Measurements from ENCODE around the gene ANKS1B. TPM values are rescaled to one million over a fixed set of nuclear protein-coding genes. Genes with fewer than 3 reads are reported as not detected.
A peak's percentile ranks its signal among the peaks of the same experiment; 100 is the strongest.

ANKS1B gene
- total RNA-seq, 8 experiments from 2014 or later = 4.4 to 49.1 (median 14.2) TPM

DNA sequence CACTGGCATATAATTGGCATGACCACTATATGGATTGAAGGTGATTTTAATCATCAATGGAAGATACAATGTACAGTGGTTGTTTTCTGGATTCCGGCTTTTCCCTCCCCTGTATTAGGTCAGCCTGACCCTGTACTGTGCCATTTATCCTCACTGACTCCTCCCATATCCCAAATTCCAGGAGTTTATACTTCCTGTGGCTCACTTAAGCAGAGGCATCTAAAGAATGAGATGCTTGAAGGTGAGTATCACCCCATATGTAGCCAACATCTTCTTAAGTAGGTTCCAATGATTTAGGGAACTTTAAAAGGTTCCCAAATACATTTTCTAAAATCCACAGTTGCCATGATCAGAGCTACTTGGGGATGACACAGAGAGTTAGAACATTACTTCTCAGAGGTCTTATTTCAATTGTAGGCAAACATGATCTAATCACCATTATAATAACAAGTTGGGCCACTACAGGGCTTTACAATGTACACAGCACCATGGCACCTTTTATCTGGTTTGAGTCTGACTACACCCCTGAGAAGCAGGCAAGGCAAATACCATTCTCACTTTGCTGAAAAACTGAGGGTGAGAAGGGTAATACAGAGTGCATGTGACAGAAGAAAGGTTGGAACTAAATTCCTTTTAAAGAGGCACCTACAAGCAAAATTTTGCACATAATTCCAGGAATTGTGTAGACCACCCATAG lies 549.5 kb downstream of the ANKS1B start:
- H3K4me3 ChIP-seq = no peak overlapping the region
- peak in 1 of 8 experiments; percentile 38 for ATAC-seq (replicated peaks in 6 of 8)
- in situ Hi-C loops (cut with MboI; ENCODE audit: low pct_unique_long_range_greater_than_20kb in 2 of 9, low sequenced_read_pairs in 9 of 9, unreplicated experiment in 9 of 9) = no loop called here

DNA sequence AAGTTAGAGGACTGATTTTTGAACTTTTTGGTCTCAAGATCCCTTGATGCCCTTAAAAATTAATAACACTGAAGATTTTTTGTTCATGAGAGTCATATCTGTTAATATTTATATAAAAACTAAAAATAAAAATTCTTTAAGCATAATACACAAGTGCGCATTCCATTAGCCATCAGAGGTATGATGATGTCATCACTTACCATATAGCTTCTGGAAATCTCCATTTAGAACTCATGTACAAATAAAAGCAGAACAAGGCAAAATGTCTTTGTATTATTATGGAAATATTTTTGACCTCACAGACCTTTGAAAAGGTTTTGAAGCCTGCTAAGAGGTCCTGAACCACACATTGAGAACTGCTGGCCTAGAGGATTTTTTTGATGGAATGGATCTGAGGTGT lies 551.6 kb downstream of the ANKS1B start:
- in situ Hi-C loops (cut with MboI; ENCODE audit: low pct_unique_long_range_greater_than_20kb in 2 of 9, low sequenced_read_pairs in 9 of 9, unreplicated experiment in 9 of 9) = no loop called here
- H3K27ac ChIP-seq = no peak overlapping the region
- no peak for ATAC-seq (replicated peaks in 6 of 8)
- H3K4me3 ChIP-seq = no peak overlapping the region
- 71 to 100% (median 90%) methylated on average over 1 of the region's 1 CpG; no CpG with 5 or more reads in 2 of the 10 experiments for WGBS, 10 experiments
- H3K4me1 ChIP-seq (replicated peaks in 1 of 2) = no peaks in the 10 kb centered on the region

More for the DNA sequence above, 549.5 kb downstream of the ANKS1B start:
- Histone ChIP-seq H3K27ac (no peak overlapping the region), H3K4me1 (replicated peaks in 1 of 2) (no peaks in the 10 kb centered on the region)
- WGBS, 10 experiments = 0 to 100% (median 90%) methylated on average over 1 of the region's 1 CpG

- Histone ChIP-seq H3K27ac (no peak overlapping the region), H3K4me1 (replicated peaks in 1 of 2) (no peaks in the 10 kb centered on the region), H3K4me3 (no peak overlapping the region)
- WGBS, 10 experiments = 0 to 100% (median 70%) methylated on average over 1 to 2 of the region's 2 CpGs; no CpG with 5 or more reads in 1 of the 10 experiments
- in situ Hi-C loops (cut with MboI; ENCODE audit: low pct_unique_long_range_greater_than_20kb in 2 of 9, low sequenced_read_pairs in 9 of 9, unreplicated experiment in 9 of 9) = no loop called here
- peak in 2 of 8 experiments; percentile 50 to 51 for ATAC-seq (replicated peaks in 6 of 8)
Observed at GRCh38 chr12:99431203-99431602, 553.5 kb downstream of the ANKS1B start.

DNA sequence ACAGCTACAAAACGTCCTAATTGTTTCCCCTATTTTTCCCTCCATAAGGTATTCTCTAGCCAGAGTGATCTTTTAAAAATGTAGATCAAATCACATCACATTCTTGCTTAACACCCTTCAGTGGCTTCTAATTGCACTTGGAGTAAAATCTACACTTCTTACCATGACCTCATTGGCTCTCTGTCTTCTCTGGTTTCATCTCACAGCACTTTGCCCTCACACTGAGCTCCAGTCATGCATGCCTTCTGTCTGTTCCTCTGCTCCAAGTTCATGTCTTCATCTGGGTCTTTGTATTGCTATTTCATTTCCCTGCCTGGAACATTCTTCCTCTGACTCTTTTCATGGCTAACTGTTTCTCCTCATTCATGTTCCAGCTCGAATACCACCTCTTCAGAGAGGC lies 557.6 kb downstream of the ANKS1B start:
- Histone ChIP-seq H3K27ac (no peak overlapping the region), H3K4me1 (replicated peaks in 1 of 2) (no peaks in the 10 kb centered on the region), H3K4me3 (no peak overlapping the region)
- WGBS, 10 experiments = 6 to 82% (median 50%) methylated on average over 1 to 2 of the region's 2 CpGs; no CpG with 5 or more reads in 1 of the 10 experiments
- ATAC-seq (replicated peaks in 6 of 8) = peak in 1 of 8 experiments; percentile 40
- in situ Hi-C loops (cut with MboI; ENCODE audit: low pct_unique_long_range_greater_than_20kb in 2 of 9, low sequenced_read_pairs in 9 of 9, unreplicated experiment in 9 of 9) = no loop called here

- Histone ChIP-seq H3K27ac (no peak overlapping the region), H3K4me3 (no peak overlapping the region), H3K4me1 (replicated peaks in 1 of 2) (no peaks in the 10 kb centered on the region)
- 0 to 100% (median 54%) methylated on average over 1 to 3 of the region's 3 CpGs for WGBS, 10 experiments
- in situ Hi-C loops (cut with MboI; ENCODE audit: low pct_unique_long_range_greater_than_20kb in 2 of 9, low sequenced_read_pairs in 9 of 9, unreplicated experiment in 9 of 9) = no loop called here
- ATAC-seq (replicated peaks in 6 of 8) = no peak
Observed at GRCh38 chr12:99418379-99418778, 566.4 kb downstream of the ANKS1B start.

GRCh38 chr12:99413751-99414150 lies 571.0 kb downstream of the ANKS1B start:
- Histone ChIP-seq H3K4me3 (no peak overlapping the region), H3K4me1 (replicated peaks in 1 of 2) (no peaks in the 10 kb centered on the region), H3K27ac (no peak overlapping the region)
- WGBS, 10 experiments = 4 to 83% (median 47%) methylated on average over 1 to 3 of the region's 3 CpGs; no CpG with 5 or more reads in 6 of the 10 experiments
- no peak for ATAC-seq (replicated peaks in 6 of 8)
- in situ Hi-C loops (cut with MboI; ENCODE audit: low pct_unique_long_range_greater_than_20kb in 2 of 9, low sequenced_read_pairs in 9 of 9, unreplicated experiment in 9 of 9) = no loop called here

- H3K4me3 ChIP-seq = no peak overlapping the region
- no peak overlapping the region for H3K27ac ChIP-seq
- no peak for ATAC-seq (replicated peaks in 6 of 8)
- H3K4me1 ChIP-seq (replicated peaks in 1 of 2) = no peaks in the 10 kb centered on the region
- in situ Hi-C loops (cut with MboI; ENCODE audit: low pct_unique_long_range_greater_than_20kb in 2 of 9, low sequenced_read_pairs in 9 of 9, unreplicated experiment in 9 of 9) = loop anchor here in 2 of 9 experiments (25.0 kb wide), 3 partner anchors 219 to 369 kb away; no protein-coding TSS in a partner anchor
Observed at GRCh38 chr12:99393763-99394162, 591.0 kb downstream of the ANKS1B start.

GRCh38 chr12:99392091-99392850 lies 592.5 kb downstream of the ANKS1B start:
- Histone ChIP-seq H3K4me3 (no peak overlapping the region), H3K4me1 (replicated peaks in 1 of 2) (no peaks in the 10 kb centered on the region), H3K27ac (no peak overlapping the region)
- in situ Hi-C loops (cut with MboI; ENCODE audit: low pct_unique_long_range_greater_than_20kb in 2 of 9, low sequenced_read_pairs in 9 of 9, unreplicated experiment in 9 of 9) = loop anchor here in 2 of 9 experiments (25.0 kb wide), 3 partner anchors 220 to 370 kb away; no protein-coding TSS in a partner anchor
- no peak for ATAC-seq (replicated peaks in 6 of 8)
- WGBS, 10 experiments = 12 to 97% (median 80%) methylated on average over 1 to 6 of the region's 6 CpGs; no CpG with 5 or more reads in 1 of the 10 experiments

DNA sequence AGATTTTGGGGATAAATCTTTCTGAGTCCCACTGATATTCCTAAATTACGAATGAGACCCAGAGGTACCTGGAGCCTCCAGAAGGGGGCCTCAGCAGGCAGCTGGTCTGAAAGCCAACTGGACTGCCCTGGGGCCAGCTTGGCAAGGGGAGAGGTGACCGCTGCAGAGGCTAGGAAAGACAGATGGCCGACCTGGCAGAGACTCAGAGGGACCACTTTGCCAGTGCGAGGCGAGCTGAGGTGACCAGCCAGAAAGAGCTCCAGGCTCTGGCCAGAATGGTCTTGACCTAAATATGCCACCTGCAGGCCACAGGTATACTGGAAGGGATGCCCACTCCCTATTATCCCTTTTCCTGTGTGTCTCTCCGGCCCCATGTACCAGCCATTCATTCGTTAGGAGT lies 594.0 kb downstream of the ANKS1B start:
- WGBS, 10 experiments = 40 to 93% (median 69%) methylated on average over 1 to 4 of the region's 7 CpGs; no CpG with 5 or more reads in 3 of the 10 experiments
- in situ Hi-C loops (cut with MboI; ENCODE audit: low pct_unique_long_range_greater_than_20kb in 2 of 9, low sequenced_read_pairs in 9 of 9, unreplicated experiment in 9 of 9) = loop anchor here in 2 of 9 experiments (25.0 kb wide), 3 partner anchors 222 to 372 kb away; no protein-coding TSS in a partner anchor
- Histone ChIP-seq H3K4me1 (replicated peaks in 1 of 2) (no peaks in the 10 kb centered on the region), H3K4me3 (no peak overlapping the region), H3K27ac (no peak overlapping the region)
- ATAC-seq (replicated peaks in 6 of 8) = peak in 1 of 8 experiments; percentile 57

DNA sequence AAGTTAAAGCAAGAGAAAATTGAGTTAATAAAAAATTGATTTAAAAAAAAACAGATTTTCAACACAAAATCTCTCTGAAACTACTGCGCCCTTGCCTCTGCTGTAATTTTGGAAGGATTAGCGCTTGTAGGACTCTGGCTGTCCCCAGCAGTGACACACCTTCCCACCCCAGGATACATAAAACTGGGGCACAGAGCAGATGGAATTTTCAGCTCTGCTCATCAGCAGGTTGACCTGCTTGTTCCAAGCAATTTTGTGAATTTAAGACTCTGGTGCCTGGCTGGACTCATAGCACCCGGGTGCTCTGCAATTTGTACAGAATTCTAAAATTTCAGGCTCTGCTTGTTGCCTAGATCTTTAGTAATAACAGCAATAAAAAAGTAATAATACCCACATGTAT lies 595.0 kb downstream of the ANKS1B start:
- Histone ChIP-seq H3K4me1 (replicated peaks in 1 of 2) (no peaks in the 10 kb centered on the region), H3K4me3 (no peak overlapping the region), H3K27ac (no peak overlapping the region)
- in situ Hi-C loops (cut with MboI; ENCODE audit: low pct_unique_long_range_greater_than_20kb in 2 of 9, low sequenced_read_pairs in 9 of 9, unreplicated experiment in 9 of 9) = loop anchor here in 2 of 9 experiments (25.0 kb wide), 3 partner anchors 223 to 373 kb away; no protein-coding TSS in a partner anchor
- WGBS, 10 experiments = 48 to 100% (median 94%) methylated on average over 1 to 3 of the region's 3 CpGs
- no peak for ATAC-seq (replicated peaks in 6 of 8)

DNA sequence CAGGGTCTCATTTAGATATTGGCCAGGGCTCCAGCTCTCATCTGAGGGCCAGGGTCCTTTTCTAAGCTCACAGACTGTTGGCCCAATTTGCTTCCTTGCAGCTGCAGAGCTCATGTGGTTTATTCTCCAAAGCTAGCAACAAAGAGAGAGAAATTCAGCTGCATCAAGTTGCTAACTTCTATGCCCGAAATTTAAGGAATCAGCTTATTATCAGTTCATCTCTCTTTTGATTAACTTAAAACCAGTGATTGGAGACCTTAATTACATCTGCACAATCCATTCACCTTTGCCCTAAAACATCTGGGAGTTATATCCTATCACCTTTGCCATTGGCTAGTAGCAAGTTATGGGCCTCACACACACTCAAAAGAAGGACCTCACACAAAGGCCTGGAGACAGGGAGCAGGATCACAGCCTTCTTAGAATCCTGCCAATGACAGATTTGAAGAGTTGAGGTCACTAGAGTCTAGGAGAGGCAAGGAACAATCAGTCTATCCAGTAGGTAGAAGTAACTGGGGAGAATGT lies 596.0 kb downstream of the ANKS1B start:
- ATAC-seq (replicated peaks in 6 of 8) = no peak
- in situ Hi-C loops (cut with MboI; ENCODE audit: low pct_unique_long_range_greater_than_20kb in 2 of 9, low sequenced_read_pairs in 9 of 9, unreplicated experiment in 9 of 9) = loop anchor here in 2 of 9 experiments (25.0 kb wide), 3 partner anchors 224 to 374 kb away; no protein-coding TSS in a partner anchor
- Histone ChIP-seq H3K4me3 (no peak overlapping the region), H3K4me1 (replicated peaks in 1 of 2) (no peaks in the 10 kb centered on the region), H3K27ac (no peak overlapping the region)
- WGBS, 10 experiments = 0 to 71% (median 38%) methylated on average over 1 of the region's 1 CpG; no CpG with 5 or more reads in 5 of the 10 experiments

DNA sequence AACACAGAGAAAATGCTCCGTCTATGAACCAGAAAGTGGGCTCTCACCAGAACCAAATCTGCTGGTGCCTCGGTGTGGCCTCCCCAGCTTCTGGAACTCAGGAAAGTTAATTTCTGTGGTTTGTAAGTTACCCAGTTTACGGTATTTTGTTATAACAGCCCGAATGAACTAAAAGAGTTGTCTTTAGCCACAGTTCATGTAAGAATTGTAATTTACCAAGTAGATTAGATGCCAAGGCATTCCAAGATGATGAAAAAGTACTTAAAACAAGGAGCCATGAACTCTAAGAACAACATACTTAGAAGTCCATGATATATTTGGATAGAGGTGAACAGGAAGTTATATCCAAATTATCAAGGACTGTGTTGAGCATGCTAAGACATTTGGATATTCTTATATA lies 597.1 kb downstream of the ANKS1B start:
- Histone ChIP-seq H3K4me3 (no peak overlapping the region), H3K4me1 (replicated peaks in 1 of 2) (no peaks in the 10 kb centered on the region), H3K27ac (no peak overlapping the region)
- 76 to 100% (median 92%) methylated on average over 1 to 4 of the region's 4 CpGs; no CpG with 5 or more reads in 3 of the 10 experiments for WGBS, 10 experiments
- ATAC-seq (replicated peaks in 6 of 8) = no peak
- in situ Hi-C loops (cut with MboI; ENCODE audit: low pct_unique_long_range_greater_than_20kb in 2 of 9, low sequenced_read_pairs in 9 of 9, unreplicated experiment in 9 of 9) = loop anchor here in 2 of 9 experiments (25.0 kb wide), 3 partner anchors 225 to 375 kb away; no protein-coding TSS in a partner anchor

GRCh38 chr12:99386907-99387306 lies 597.8 kb downstream of the ANKS1B start:
- peak in 3 of 8 experiments; percentile 30 to 64 (median 50) for ATAC-seq (replicated peaks in 6 of 8)
- 0 to 40% (median 17%) methylated on average over 1 to 2 of the region's 2 CpGs; no CpG with 5 or more reads in 6 of the 10 experiments for WGBS, 10 experiments

More at GRCh38 chr12:99386907-99387306, 597.8 kb downstream of the ANKS1B start:
- H3K4me3 ChIP-seq = no peak overlapping the region
- H3K27ac ChIP-seq = no peak overlapping the region
- H3K4me1 ChIP-seq (replicated peaks in 1 of 2) = no peaks in the 10 kb centered on the region
- in situ Hi-C loops (cut with MboI; ENCODE audit: low pct_unique_long_range_greater_than_20kb in 2 of 9, low sequenced_read_pairs in 9 of 9, unreplicated experiment in 9 of 9) = loop anchor here in 2 of 9 experiments (25.0 kb wide), 3 partner anchors 225 to 375 kb away; no protein-coding TSS in a partner anchor

Data from motor neuron (in vitro differentiated cells).